ENCODE measurements around the gene MILR1.
"Not testable (repeated sequence)": the region's sequence is repeated elsewhere in the genome, so short reads cannot be mapped to it uniquely, and the experiment has no call there.

Gene MILR1

GRCh38 chr17:64428406-64428805 lies 20.5 kb upstream of the MILR1 start:
- DNase-seq, result no peak

- not testable (repeated sequence) for DNase-seq
Measured at GRCh38 chr17:64430036-64430435, 18.9 kb upstream of the MILR1 start.

GRCh38 chr17:64431534-64431933 lies 17.4 kb upstream of the MILR1 start:
- DNase-seq, result no peak

- DNase-seq, result no peak
Measured at GRCh38 chr17:64437944-64438525, 10.9 kb upstream of the MILR1 start.

- not testable (repeated sequence) for DNase-seq
Measured at GRCh38 chr17:64439521-64439920, 9.4 kb upstream of the MILR1 start.

DNA sequence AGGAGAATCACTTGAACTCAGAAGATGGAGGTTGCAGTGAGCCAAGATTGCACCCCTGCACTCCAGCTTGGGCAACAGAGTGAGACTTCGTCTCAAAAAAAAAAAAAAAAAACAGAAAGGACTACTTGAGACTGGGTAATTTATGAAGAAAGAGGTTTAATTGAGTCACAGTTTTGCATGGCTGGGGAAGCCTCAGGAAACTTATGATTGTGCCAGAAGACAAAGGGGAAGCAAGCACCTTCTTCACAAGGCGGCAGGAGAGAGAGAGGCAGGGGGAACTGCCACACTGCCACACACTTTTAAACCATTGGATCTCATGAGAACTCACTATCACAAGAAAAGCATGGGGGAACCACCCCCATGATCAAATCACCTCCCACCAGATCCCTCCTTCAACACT lies 9.0 kb upstream of the MILR1 start:
- no peak for DNase-seq

DNA sequence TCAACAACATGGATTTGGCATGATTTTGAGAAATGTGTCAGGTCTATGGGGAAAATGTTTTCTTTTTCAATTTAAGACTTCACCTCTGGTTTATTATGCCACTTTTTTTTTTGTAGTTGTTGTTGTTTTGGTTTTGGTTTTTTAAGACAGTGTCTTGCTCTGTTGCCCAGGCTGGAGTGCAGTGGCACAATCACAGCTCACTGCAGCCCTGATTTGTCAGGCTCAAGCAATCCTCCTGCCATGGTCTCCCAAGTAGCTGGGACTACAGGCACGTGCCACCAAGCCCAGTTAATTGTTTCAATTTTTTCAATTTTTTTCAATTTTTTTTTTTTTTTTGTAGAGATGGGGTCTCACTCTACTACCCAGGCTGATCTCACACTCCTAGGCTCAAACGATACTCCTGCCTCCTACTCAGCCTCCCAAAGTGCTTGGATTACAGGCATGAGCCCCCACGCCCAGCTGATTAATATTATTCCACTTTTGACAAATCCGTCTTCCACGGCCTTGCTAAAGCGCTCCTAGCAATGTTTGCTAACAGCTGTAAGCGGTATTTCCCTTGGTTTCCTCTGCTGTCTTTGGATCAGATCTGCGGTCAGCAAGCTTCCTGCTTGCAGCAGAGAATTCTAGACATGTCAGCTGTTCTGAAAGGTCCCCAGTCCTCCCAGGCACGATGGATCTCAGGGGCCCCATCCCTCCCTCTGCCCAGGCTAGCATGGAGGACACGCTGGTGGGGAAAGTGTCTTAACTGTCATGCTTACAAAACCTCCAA lies 7.0 kb upstream of the MILR1 start:
- DNase-seq, result no peak

GRCh38 chr17:64442541-64442971 lies 6.4 kb upstream of the MILR1 start:
- DNase-seq, result no peak

GRCh38 chr17:64443086-64443760 lies 5.7 kb upstream of the MILR1 start:
- no peak for DNase-seq

- no peak for DNase-seq
Measured at GRCh38 chr17:64447526-64447925, 1.4 kb upstream of the MILR1 start.

DNA sequence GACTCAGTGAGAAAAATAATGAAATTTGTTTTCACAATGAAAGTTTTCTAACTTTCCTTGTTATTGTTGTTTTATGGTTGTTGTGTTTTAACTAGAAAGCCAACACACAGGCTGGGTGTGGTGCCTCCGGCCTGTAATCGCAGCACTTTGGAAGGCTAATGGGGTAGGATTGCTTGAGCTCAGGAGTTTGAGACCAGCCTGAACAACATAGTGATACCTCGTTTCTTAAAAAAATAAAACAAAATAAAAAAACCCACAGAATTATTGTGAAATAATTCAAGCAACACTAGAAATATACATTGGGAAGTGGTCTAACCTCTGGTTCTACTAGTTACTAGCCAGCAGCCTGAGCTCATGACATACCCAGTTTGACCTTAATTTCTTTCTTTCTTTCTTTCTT lies 630 bp downstream of the MILR1 start:
- no peak for DNase-seq

- no peak for DNase-seq
Measured at GRCh38 chr17:64455993-64456885, 7.3 kb downstream of the MILR1 start.

- DNase-seq, result no peak
Measured at GRCh38 chr17:64457156-64457555, 8.2 kb downstream of the MILR1 start.

DNA sequence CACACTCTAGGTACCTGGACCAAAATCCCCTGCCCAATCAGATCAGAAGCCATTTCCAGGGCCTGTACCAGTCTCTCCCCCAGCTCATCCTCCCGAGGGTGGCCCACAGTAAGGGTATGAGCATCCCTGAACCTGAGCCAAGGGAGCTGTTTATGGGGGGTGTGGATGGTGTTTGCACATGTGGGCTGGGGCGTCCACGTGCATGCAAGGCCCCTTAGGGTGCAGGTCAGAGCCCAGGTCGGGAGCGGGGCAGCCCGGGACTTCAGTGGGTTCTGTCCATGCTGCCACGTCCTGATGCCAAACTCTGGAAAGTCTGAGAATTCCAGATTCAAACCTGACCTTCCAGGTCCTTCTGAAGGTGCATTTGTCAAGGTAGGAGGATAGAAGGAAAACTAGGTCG lies 9.8 kb downstream of the MILR1 start:
- DNase-seq, result no peak

DNA sequence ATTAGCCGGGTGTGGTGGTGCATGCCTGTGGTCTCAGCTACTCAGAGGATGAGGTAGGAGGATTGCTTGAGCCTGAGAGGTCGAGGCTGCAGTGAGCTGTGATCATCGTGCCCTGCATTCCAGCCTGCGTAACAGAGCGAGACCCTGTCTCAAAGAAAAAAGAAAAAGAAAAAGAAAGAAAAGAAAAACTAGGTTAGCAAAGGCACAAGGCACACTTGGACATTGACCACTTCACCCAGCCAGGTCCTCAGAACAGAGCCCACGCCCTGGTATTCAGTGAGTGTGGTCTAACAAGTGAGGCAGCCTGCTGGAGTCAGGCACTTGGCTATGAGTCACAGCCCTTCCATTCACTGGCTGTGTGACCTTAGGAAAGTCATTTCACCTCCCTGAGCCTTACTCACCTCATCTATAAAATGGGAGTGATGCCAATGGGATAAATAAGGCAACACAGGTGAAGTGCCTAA lies 10.4 kb downstream of the MILR1 start:
- DNase-seq, result no peak

- not testable (repeated sequence) for DNase-seq
Measured at GRCh38 chr17:64459818-64460217, 10.9 kb downstream of the MILR1 start.

- DNase-seq, result no peak
Measured at GRCh38 chr17:64460955-64461354, 12.0 kb downstream of the MILR1 start.

DNA sequence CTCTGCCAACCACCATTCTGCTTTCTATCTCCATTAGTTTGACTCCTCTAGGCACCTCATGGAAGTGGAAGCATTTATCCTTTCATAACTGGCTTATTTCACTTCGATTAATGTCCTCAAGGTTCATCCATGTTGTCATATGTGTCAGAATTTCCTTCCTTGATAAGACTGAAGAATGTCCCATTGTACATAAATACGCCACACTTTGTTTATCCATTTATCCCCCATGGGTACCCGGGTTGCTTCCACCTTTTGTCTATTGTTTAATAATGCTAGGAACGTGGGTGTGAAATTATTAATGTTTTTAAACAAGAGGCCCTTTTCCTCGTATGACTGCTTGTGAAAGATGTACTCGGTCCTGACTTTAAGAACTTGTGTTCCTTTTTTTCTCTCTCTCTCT lies 12.9 kb downstream of the MILR1 start:
- DNase-seq, result no peak

DNA sequence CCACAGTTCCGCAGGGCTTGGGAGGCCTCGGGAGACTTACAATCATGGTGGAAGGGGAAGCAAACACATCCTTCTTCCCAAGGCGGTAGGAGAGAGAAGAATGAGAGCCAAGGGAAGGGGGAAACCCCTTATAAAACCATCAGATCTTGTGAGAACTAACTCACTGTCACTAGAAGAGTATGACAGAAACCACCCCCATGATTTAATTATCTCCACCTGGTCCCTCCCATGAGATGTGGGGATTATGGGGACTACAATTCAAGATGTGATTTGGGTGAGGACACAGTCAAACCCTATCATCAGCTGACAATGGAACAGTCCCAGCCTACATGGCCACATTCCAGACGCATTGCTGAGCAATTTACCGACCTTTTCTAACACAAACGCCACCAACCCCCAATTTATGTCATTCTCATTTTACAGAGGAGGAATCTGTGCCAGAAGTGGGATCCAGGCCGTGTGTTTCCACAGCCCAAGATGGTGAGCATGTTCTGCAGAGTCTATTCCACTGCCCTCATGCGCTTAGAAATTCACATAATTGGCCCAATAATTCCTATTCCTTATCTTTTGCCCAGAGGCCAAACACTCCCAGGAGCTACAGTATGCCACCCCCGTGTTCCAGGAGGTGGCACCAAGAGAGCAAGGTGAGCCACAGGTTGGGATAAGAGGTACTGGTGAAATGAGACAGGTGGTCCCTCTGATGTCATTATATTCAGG lies 17.3 kb downstream of the MILR1 start:
- no peak for DNase-seq

DNA sequence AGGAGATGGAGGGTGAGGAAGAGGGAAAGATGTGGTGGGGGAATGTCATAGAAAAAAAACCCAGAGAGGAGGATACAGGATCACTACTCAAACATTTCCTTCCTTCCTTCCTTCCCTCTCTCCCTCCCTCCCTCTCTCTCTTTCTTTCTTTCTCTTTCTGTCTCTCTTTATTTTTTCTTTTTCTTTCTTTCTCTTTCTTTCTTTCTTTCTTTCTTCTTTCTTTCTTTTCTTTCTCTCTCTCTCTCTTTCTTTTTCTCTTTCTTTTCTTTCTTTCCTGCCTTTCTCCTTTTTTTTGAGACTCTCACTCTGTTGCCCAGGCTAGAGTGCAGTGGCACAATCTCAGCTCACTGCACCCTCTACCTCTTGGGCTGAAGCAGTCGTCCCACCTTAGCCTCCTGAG lies 17.9 kb downstream of the MILR1 start:
- DNase-seq, result not testable (repeated sequence)

- no peak for DNase-seq
Measured at GRCh38 chr17:64470625-64471024, 21.7 kb downstream of the MILR1 start.

DNA sequence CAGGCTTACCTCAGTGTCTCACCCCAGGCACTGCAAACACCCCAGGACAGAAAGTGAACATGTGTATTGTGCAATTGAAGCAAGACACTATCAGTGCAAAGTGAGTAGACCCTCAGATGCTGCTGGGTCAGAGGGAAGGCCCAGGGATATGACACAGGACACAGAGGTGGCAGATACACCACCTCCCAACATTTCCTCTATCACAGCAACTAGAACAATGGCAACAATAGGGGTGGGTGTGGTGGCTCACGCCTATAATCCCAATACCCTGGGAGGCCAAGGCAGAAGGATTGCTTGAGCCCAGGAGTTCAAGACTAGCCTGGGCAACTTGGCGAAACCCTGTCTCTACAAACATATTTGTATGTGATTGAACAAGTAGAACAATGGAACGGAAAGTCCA lies 22.5 kb downstream of the MILR1 start:
- no peak for DNase-seq
